HFF-Myc (cell line): ENCODE data around the gene TBATA.

Source experiments
- DNase-seq: peaks from one replicate; pipeline ENCODE4 v3.0.0-alpha.2; 2011; ENCODE audit warnings: low read depth; ENCODE audit errors: extremely low read depth
- H3K4me3 ChIP-seq: replicated peaks from 2 replicates; pipeline ENCODE4 v1.5.1; 2011; ENCODE audit warnings: low read depth, mild to moderate bottlenecking, control low read depth, low read length
- TF ChIP-seq, protein P1 (sequence below): IDR thresholded peaks from 2 replicates; pipeline ENCODE4 v1.5.1; 2012; ENCODE audit warnings: mild to moderate bottlenecking, low read depth, low read length, control low read depth; ENCODE audit errors: missing control alignments

The TBATA gene

DNA sequence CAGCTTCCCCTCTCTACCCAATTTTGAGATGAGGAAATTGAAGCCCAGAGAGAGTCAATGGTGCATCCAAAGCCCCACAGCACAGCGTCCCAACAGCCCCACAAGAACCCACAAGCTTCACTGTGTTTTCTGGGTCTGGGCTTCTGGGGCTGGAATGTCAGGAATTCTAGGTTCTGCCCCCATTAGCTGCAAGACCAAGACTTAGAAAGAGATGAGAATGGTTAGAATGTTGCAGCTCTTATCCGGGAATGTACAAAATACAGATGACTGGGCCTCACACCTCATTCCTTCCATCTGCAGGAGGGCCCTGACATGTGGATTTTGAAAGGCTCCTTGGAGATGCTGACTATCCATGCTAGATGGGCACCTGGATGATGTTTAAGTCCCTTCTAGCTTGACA is 24.5 kb upstream of the TBATA start:
- no peak for DNase-seq
- no peak overlapping the region for H3K4me3 ChIP-seq
- TF ChIP-seq, protein P1, sequence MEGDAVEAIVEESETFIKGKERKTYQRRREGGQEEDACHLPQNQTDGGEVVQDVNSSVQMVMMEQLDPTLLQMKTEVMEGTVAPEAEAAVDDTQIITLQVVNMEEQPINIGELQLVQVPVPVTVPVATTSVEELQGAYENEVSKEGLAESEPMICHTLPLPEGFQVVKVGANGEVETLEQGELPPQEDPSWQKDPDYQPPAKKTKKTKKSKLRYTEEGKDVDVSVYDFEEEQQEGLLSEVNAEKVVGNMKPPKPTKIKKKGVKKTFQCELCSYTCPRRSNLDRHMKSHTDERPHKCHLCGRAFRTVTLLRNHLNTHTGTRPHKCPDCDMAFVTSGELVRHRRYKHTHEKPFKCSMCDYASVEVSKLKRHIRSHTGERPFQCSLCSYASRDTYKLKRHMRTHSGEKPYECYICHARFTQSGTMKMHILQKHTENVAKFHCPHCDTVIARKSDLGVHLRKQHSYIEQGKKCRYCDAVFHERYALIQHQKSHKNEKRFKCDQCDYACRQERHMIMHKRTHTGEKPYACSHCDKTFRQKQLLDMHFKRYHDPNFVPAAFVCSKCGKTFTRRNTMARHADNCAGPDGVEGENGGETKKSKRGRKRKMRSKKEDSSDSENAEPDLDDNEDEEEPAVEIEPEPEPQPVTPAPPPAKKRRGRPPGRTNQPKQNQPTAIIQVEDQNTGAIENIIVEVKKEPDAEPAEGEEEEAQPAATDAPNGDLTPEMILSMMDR: no peak

DNA sequence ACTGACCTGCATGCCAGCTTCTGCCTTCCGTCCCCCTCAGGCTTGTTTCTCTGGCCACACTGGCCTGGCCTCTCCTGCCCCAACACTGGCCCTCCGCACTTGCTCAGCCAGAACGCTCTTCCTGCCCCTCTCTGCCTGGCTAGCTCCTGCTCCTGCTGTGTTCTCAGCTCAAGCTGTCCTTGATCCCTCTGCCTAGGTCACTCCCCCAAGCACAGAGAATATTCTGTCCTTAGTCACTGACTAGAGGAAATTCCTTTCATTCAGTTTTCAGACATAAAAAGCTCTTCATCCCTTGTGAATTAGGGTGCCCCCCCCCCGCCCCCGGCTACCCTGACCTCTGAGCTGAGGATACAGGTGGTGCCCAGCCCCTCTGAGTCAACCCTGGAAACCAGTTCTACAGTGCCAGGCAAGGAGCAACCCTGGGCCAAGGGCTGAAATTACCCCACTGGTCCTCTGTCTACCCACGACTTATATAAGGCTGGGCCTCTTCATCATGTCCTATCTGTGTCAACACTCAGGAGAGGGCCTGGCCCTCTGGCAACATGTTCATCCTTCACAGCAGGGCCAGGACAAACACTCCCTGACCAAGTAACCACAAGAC is 23.9 kb upstream of the TBATA start:
- TF ChIP-seq, protein P1: no peak
- H3K4me3 ChIP-seq: no peak overlapping the region
- DNase-seq: no peak

DNA sequence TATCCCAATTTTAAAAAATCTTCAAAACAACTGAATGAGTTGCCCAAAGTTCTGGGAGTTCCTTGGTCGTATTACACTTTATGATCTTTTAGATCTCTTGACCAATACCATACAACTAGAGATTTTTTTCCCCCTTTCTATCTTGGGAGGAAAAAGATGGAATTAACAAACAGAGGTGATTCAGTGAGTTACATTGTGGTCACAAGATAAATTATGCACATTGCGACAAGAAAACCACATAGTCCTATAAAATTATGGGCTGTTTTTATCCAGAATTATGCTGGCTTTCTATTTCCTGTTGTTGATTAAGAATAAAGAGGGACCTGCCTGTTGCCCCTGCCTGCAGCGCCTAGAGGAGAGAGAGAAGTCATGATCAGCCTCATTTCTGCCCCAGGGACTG is 22.4 kb upstream of the TBATA start:
- no peak for DNase-seq
- TF ChIP-seq, protein P1: no peak
- H3K4me3 ChIP-seq: no peak overlapping the region

DNA sequence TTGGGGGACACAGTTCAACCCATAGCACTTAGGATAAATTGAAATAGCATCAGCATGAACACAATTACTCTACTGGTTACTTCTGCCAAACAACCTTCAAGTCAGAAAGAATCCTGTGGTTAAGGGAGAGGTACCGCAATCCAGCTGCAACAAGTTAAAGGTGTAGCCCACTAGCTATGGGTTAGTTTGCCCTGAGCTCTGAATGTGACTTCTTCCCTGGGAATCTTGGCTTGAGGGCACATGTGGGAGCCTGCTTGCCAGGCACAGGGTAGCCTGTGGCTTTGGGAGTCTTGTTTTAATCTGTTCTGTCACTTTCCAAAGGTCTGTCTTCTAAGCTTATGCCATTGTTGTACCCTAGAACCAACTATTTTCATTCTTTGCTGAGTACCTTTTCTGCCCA is 21.7 kb upstream of the TBATA start:
- DNase-seq: no peak
- TF ChIP-seq, protein P1: no peak
- H3K4me3 ChIP-seq: no peak overlapping the region

DNA sequence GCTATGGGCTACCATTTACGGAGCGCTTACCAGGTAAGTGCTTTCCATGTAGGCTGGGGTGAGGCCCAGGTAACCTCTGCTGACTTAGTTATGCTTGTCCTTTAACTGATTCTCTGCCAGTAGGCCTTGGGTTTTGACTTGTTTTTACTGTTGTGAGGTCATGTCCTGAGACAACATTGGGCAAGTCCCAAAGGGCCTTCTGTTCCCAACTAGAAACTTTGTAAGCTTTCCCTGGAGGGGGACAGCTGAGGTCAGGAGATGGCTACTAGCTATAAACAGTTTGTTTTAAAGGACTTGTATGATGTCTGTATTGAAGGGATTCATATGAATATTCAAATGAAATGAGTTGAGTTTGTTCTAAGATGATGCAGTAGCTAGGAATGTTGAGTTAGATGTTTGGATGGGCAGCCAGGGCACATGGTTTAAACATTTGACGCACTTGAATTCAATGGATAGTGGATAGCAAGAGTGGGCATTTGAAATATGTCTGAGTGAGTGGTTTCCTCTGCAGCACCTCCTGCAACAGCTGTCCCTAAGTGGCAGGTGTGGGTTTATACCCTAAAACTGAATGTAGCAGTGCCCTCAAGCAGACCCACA is 20.5 kb upstream of the TBATA start:
- TF ChIP-seq, protein P1: no peak
- no peak for DNase-seq
- H3K4me3 ChIP-seq: no peak overlapping the region

DNA sequence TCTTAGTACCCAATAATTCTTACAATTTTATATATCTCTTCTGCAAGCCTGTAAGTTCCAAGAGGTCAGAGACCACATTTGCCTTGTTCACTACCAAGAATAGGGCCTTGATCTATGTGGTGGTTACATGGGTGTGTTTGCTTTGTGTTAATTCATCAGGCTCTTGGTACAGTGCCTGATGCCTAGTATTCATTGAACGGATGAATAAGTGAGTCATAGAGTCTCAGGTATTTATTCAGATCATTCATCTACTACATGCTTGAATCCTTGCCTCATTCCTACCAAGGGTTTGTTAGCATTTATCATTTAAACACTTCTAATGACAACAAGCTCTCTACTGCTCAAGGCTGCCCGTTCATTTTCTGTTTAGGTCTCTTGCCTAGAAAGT is 19.2 kb upstream of the TBATA start:
- no peak overlapping the region for H3K4me3 ChIP-seq
- no peak for DNase-seq
- TF ChIP-seq, protein P1: no peak
